Neural progenitor cell (in vitro differentiated cells): Measurements from ENCODE around the gene SDK1.

ENCODE experiments used
- CTCF ChIP-seq: fragments of 200-600 bp; sonication (generic); IDR thresholded peaks from 2 replicates; pipeline ENCODE4 v1.5.1; 2017; ENCODE audit warnings: antibody characterized with exemption, mild to moderate bottlenecking
- EZH2 ChIP-seq: fragments of 200-600 bp; sonication (generic); IDR thresholded peaks from 2 replicates; pipeline ENCODE4 v1.6.1; 2017; ENCODE audit warnings: antibody characterized with exemption, mild to moderate bottlenecking, moderate library complexity

- no peak for TF ChIP-seq CTCF
- no peak for TF ChIP-seq EZH2
Observed at GRCh38 chr7:3358991-3359390, 57.9 kb downstream of the SDK1 start.
